T-helper 17 cell (primary cell): Measurements from ENCODE around the gene PLCB3. TPM values are rescaled to one million over a fixed set of nuclear protein-coding genes. Genes with fewer than 3 reads are reported as not detected.

Source experiments
- ATAC-seq: fragments of 150-1000 bp; cut with Tn5 transposase; 2 replicates; pipeline ENCODE4 v1.10.0; 2021; ENCODE audit warnings: mild to moderate bottlenecking, moderate library complexity
- DNase-seq, 3 donors: peaks; one replicate each; pipeline versions ENCODE4 v3.0.0 to v3.0.0-alpha.2; 2020 to 2021
- H3K9me3 ChIP-seq: one replicate; pipeline ENCODE4 v1.7.0; 2013; ENCODE audit warnings: low read length, mild to moderate bottlenecking; ENCODE audit not compliant: control insufficient read depth, poor library complexity, severe bottlenecking
- H3K27ac Mint-ChIP-seq: one replicate; pipeline ENCODE4 v1.8.0; 2022; ENCODE audit warnings: mild to moderate bottlenecking, moderate library complexity, mixed read lengths
- H3K27me3 Mint-ChIP-seq: one replicate; pipeline ENCODE4 v1.8.0; 2022; ENCODE audit warnings: mixed read lengths
- H3K36me3 Mint-ChIP-seq: one replicate; pipeline ENCODE4 v1.8.0; 2022; ENCODE audit warnings: low read depth, mixed read lengths
- H3K4me1 Mint-ChIP-seq: one replicate; pipeline ENCODE4 v1.8.0; 2022; ENCODE audit warnings: mild to moderate bottlenecking, mixed read lengths
- H3K4me3 Mint-ChIP-seq: one replicate; pipeline ENCODE4 v1.8.0; 2022; ENCODE audit warnings: mild to moderate bottlenecking, moderate library complexity, mixed read lengths
- total RNA-seq, 4 donors: library from RNA in 2 of 4; stranded (reverse) in 2 of 4; gene quantifications; one replicate each; pipeline ENCODE4 v1.2.3 and lab custom pipeline; 2022 to 2026

Gene PLCB3
- total RNA-seq, 2 donors from 2014 or later, result 5.9 TPM

GRCh38 chr11:64234647-64235379, 16.5 kb upstream of the PLCB3 start:
- peaks cover 21% of the 10 kb centered on the region for H3K4me1 Mint-ChIP-seq
- peak overlapping the region; percentile 98 for H3K27ac Mint-ChIP-seq
- H3K36me3 Mint-ChIP-seq, result no peaks in the 10 kb centered on the region
- peak overlapping the region; percentile 77 for H3K4me3 Mint-ChIP-seq
- no peaks in the 10 kb centered on the region for H3K9me3 ChIP-seq
- no peaks in the 10 kb centered on the region for H3K27me3 Mint-ChIP-seq
- ATAC-seq, result peak; percentile 65
- peak; percentile 46 to 58 (median 57) for DNase-seq

- H3K9me3 ChIP-seq, result no peaks in the 10 kb centered on the region
- DNase-seq (no peak), ATAC-seq (no peak)
- Mint-ChIP-seq H3K4me1 (peaks cover 23% of the 10 kb centered on the region), H3K36me3 (no peaks in the 10 kb centered on the region), H3K4me3 (peak overlapping the region; percentile 77), H3K27me3 (no peaks in the 10 kb centered on the region), H3K27ac (peak overlapping the region; percentile 98)
Measured at GRCh38 chr11:64235437-64236161, 15.7 kb upstream of the PLCB3 start.

GRCh38 chr11:64237484-64237951, 13.8 kb upstream of the PLCB3 start:
- H3K9me3 ChIP-seq, result no peaks in the 10 kb centered on the region
- no peak for DNase-seq
- H3K27ac Mint-ChIP-seq, result peak overlapping the region; percentile 98
- H3K36me3 Mint-ChIP-seq, result peaks cover 2% of the 10 kb centered on the region
- ATAC-seq, result no peak
- H3K4me3 Mint-ChIP-seq, result peak overlapping the region; percentile 77
- H3K4me1 Mint-ChIP-seq, result peaks cover 23% of the 10 kb centered on the region
- no peaks in the 10 kb centered on the region for H3K27me3 Mint-ChIP-seq

GRCh38 chr11:64238076-64238475, 13.3 kb upstream of the PLCB3 start:
- Mint-ChIP-seq H3K27ac (peak overlapping the region; percentile 98), H3K4me1 (peaks cover 26% of the 10 kb centered on the region), H3K36me3 (peaks cover 2% of the 10 kb centered on the region), H3K4me3 (no peak overlapping the region), H3K27me3 (no peaks in the 10 kb centered on the region)
- DNase-seq, result no peak
- H3K9me3 ChIP-seq, result no peaks in the 10 kb centered on the region
- no peak for ATAC-seq

GRCh38 chr11:64238999-64239398, 12.3 kb upstream of the PLCB3 start:
- DNase-seq (no peak), ATAC-seq (no peak)
- no peaks in the 10 kb centered on the region for H3K9me3 ChIP-seq
- H3K27me3 Mint-ChIP-seq, result no peaks in the 10 kb centered on the region
- peak overlapping the region; percentile 98 for H3K27ac Mint-ChIP-seq
- H3K4me1 Mint-ChIP-seq, result peaks cover 29% of the 10 kb centered on the region
- H3K4me3 Mint-ChIP-seq, result no peak overlapping the region
- H3K36me3 Mint-ChIP-seq, result peaks cover 2% of the 10 kb centered on the region

- H3K27ac Mint-ChIP-seq, result peak overlapping the region; percentile 98
- DNase-seq, result no peak
- ATAC-seq, result no peak
- H3K27me3 Mint-ChIP-seq, result no peaks in the 10 kb centered on the region
- no peaks in the 10 kb centered on the region for H3K9me3 ChIP-seq
- H3K4me3 Mint-ChIP-seq, result peak overlapping the region; percentile 95
- peaks cover 2% of the 10 kb centered on the region for H3K36me3 Mint-ChIP-seq
- peaks cover 29% of the 10 kb centered on the region for H3K4me1 Mint-ChIP-seq
Measured at GRCh38 chr11:64239662-64240434, 11.5 kb upstream of the PLCB3 start.

- peaks cover 23% of the 10 kb centered on the region for H3K4me1 Mint-ChIP-seq
- peaks cover 2% of the 10 kb centered on the region for H3K36me3 Mint-ChIP-seq
- peak; percentile 75 for ATAC-seq
Measured at GRCh38 chr11:64240435-64241240, 10.7 kb upstream of the PLCB3 start, which contains the start of gene FKBP2. Gene FKBP2 (plus strand): TSS chr11:64241095. CDS start chr11:64242388, 1,293 bp downstream.

GRCh38 chr11:64241241-64241490, 10.2 kb upstream of the PLCB3 start:
- H3K36me3 Mint-ChIP-seq, result peaks cover 2% of the 10 kb centered on the region
- H3K4me1 Mint-ChIP-seq, result peaks cover 26% of the 10 kb centered on the region
- H3K4me3 Mint-ChIP-seq, result peak overlapping the region; percentile 95
- DNase-seq, result peak in 2 of 3 donors; percentile 100
- no peaks in the 10 kb centered on the region for H3K27me3 Mint-ChIP-seq
- H3K27ac Mint-ChIP-seq, result peak overlapping the region; percentile 98
- peak; percentile 85 for ATAC-seq
- no peaks in the 10 kb centered on the region for H3K9me3 ChIP-seq

More at GRCh38 chr11:64240435-64241240, 10.7 kb upstream of the PLCB3 start, which contains the start of gene FKBP2:
- H3K27ac Mint-ChIP-seq, result peak within 1 kb of the TSS; percentile 98
- no peaks in the 10 kb centered on the region for H3K27me3 Mint-ChIP-seq
- peak; percentile 97 to 99 (median 98) for DNase-seq
- no peaks in the 10 kb centered on the region for H3K9me3 ChIP-seq
- H3K4me3 Mint-ChIP-seq, result peak within 1 kb of the TSS; percentile 95

GRCh38 chr11:64241491-64242374, 9.6 kb upstream of the PLCB3 start:
- ATAC-seq (no peak), DNase-seq (peak in 2 of 3 donors; percentile 19 to 99)
- Mint-ChIP-seq H3K4me3 (peak overlapping the region; percentile 95), H3K27me3 (no peaks in the 10 kb centered on the region), H3K27ac (peak overlapping the region; percentile 98), H3K4me1 (peaks cover 26% of the 10 kb centered on the region), H3K36me3 (peaks cover 2% of the 10 kb centered on the region)
- H3K9me3 ChIP-seq, result no peaks in the 10 kb centered on the region

- Mint-ChIP-seq H3K27ac (peak overlapping the region; percentile 68), H3K4me1 (peaks cover 23% of the 10 kb centered on the region), H3K27me3 (no peaks in the 10 kb centered on the region), H3K4me3 (peak overlapping the region; percentile 95), H3K36me3 (peaks cover 2% of the 10 kb centered on the region)
- DNase-seq (no peak), ATAC-seq (no peak)
- no peaks in the 10 kb centered on the region for H3K9me3 ChIP-seq
Measured at GRCh38 chr11:64243236-64243854, 8.0 kb upstream of the PLCB3 start.

- no peaks in the 10 kb centered on the region for H3K27me3 Mint-ChIP-seq
- no peak for ATAC-seq
- H3K36me3 Mint-ChIP-seq, result peaks cover 2% of the 10 kb centered on the region
- H3K9me3 ChIP-seq, result no peaks in the 10 kb centered on the region
- peaks cover 23% of the 10 kb centered on the region for H3K4me1 Mint-ChIP-seq
- H3K4me3 Mint-ChIP-seq, result peak overlapping the region; percentile 95
- DNase-seq, result no peak
- no peak overlapping the region for H3K27ac Mint-ChIP-seq
Measured at GRCh38 chr11:64244107-64244506, 7.2 kb upstream of the PLCB3 start.
